HG03280 (cell line): ENCODE results near the gene TMEM269.
A peak's percentile ranks its signal among the peaks of the same experiment; 100 is the strongest.

ENCODE experiments used
- ATAC-seq: cut with Tn5 transposase; IDR thresholded peaks from one replicate; pipeline ENCODE4 v1.9.1; 2021; ENCODE audit warnings: mild to moderate bottlenecking, moderate library complexity; ENCODE audit not compliant: unreplicated experiment

TMEM269 gene

DNA sequence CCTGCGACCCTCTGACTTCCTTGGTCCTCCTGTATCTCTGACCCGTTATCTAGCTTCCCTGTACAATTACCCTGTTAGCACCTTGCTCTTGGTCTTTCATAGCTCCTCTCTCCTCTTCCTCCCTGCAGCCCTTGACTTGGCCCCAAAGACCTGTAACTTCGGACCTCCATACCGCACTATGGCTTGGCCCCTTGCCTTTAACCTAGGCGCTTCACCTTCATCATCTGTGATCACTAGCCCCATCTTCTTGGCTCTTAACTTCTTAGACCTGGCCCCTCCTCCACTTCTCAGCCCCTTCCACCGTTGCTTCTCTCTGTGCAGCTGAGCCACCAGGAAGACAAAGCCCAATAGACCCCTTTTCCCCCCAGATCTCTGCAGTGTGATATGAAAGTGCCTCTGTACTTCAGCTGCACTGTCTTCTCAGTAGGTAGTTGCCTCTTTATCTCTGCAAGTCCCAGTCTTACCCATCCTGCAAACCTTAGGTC lies 62.4 kb downstream of the TMEM269 start:
- ATAC-seq: peak; percentile 1

DNA sequence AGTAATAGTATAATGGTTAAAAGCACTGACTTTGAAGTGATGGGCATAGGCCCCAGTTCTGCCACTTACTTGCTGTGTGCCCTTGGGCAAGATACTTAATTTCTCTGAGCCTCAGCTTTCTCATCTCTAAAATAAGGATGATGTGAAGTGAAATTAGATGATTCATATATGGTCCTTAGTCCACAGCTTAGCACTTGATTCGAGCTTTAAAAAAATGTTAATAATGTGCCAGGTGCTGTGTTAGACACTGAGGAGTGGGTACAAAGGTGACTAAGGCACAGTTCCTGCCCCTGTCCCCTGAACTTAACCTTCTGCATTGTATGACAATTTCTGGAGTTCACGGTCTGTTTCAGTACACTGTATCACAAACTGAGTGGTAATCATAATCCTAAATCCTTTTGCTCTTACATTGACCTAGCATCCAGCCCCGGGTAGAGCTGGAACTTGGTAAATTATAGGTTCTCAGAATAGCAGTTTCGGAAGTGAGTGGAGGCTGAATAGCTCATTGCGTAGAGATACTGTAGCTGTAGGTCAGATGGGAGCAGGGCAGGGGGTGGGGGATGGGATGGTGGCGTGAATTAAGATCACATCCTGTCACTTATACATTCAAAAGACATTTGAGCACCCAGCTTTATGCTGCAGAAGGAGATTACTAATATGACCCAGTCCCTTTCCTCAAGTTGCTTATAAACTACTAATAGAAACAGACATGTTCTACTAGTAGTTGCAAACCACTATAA lies 63.1 kb downstream of the TMEM269 start:
- ATAC-seq: no peak

- ATAC-seq: no peak
Measured at GRCh38 chr1:42848823-42849537, 64.2 kb downstream of the TMEM269 start.

DNA sequence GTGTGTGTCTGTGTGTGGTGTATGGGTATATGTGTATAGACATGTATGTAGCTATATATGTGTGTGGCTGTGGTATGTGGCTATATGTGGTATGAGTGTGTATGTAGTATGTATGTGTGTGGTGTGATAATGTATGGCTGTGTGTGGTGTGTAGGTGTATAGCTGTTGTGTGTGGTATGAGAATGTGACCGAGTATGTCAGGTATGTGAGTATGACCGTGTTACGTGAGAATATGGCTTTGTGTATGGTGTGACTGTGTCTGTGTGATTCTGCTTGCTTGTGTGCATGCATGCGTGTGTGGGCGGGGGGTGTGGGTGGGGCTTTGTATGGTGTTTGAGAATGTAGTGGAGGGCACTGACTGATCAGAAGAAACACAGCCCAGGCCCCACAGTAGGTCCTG lies 65.2 kb downstream of the TMEM269 start:
- ATAC-seq: no peak
